C4-2B (cell line): ENCODE measurements around the gene TNS3.

Experiments used
- ZFX ChIP-seq: fragments of 450-650 bp; IDR thresholded peaks from 2 replicates; pipeline ENCODE4 v1.6.1; 2017
- TF ChIP-seq, protein P1 (sequence below): fragments of 450-650 bp; conservative IDR thresholded peaks from 2 replicates; pipeline ENCODE4 v1.5.1; 2017; ENCODE audit warnings: mild to moderate bottlenecking

DNA sequence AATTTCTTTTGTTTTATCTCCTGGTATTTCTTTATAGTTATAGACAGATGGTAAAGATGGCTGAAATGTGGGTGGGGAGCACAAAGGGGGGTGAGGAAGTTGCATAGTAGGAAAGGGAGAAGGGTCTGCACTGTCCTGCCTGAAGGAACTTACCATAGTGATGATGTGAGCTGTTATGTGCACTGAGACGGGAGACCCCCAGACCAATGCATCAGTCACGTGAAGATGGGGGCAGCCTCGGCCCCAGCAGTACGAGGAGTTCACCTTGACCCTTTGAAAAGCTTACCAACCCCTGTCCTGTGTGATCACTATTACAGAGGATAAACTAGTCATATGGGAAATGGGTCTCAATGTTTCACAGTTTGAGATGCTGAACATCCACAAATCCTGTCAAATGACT is 316.3 kb downstream of the TNS3 start:
- TF ChIP-seq, protein P1, sequence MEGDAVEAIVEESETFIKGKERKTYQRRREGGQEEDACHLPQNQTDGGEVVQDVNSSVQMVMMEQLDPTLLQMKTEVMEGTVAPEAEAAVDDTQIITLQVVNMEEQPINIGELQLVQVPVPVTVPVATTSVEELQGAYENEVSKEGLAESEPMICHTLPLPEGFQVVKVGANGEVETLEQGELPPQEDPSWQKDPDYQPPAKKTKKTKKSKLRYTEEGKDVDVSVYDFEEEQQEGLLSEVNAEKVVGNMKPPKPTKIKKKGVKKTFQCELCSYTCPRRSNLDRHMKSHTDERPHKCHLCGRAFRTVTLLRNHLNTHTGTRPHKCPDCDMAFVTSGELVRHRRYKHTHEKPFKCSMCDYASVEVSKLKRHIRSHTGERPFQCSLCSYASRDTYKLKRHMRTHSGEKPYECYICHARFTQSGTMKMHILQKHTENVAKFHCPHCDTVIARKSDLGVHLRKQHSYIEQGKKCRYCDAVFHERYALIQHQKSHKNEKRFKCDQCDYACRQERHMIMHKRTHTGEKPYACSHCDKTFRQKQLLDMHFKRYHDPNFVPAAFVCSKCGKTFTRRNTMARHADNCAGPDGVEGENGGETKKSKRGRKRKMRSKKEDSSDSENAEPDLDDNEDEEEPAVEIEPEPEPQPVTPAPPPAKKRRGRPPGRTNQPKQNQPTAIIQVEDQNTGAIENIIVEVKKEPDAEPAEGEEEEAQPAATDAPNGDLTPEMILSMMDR = no peak
- no peak for TF ChIP-seq ZFX
